Right lobe of liver (tissue), 6 donors: ENCODE results near the gene C19orf67. TPM values are rescaled to one million over a fixed set of nuclear protein-coding genes. Genes with fewer than 3 reads are reported as not detected.

ENCODE experiments used
- ATAC-seq, 4 donors: fragments of 200-7000 bp; cut with Tn5 transposase; one replicate each; pipeline ENCODE4 v1.9.1; 2020; ENCODE audit warnings: mild to moderate bottlenecking in 4 of 4, moderate library complexity in 4 of 4
- DNase-seq, 3 donors: peaks; one replicate each; pipeline ENCODE4 v3.0.0-alpha.2; 2020
- H3K27ac ChIP-seq, 3 donors: fragments of 200-600 bp; one replicate each; pipeline ENCODE4 v1.8.0; 2022
- H3K27me3 ChIP-seq, 2 donors: fragments of 200-600 bp; one replicate each; pipeline ENCODE4 v1.8.0; 2022
- H3K36me3 ChIP-seq, 4 donors: fragments of 200-600 bp; sonication (generic) in 1 of 4; one replicate each; pipeline versions ENCODE4 v1.5.1 to v1.8.0; 2017 to 2022; ENCODE audit warnings: control low read depth in 1 of 4
- H3K4me1 ChIP-seq, 4 donors: fragments of 200-600 bp; sonication (generic) in 1 of 4; one replicate each; pipeline versions ENCODE4 v1.5.1 to v1.8.0; 2017 to 2022; ENCODE audit warnings: control low read depth in 1 of 4
- H3K4me3 ChIP-seq, 3 donors: fragments of 200-600 bp; one replicate each; pipeline ENCODE4 v1.8.0; 2022
- H3K9me3 ChIP-seq, 4 donors: fragments of 200-600 bp; sonication (generic) in 1 of 4; one replicate each; pipeline versions ENCODE4 v1.5.1 to v1.8.0; 2017 to 2022; ENCODE audit warnings: control low read depth in 1 of 4
- CTCF ChIP-seq, 4 donors: fragments of 200-600 bp in 3 of 4; fragments of 450-650 bp in 1 of 4; IDR thresholded peaks; one replicate each; pipeline versions ENCODE4 v1.5.1 to v1.8.0; 2016 to 2022; ENCODE audit warnings: antibody characterized with exemption in 4 of 4, mild to moderate bottlenecking in 2 of 4
- POLR2A ChIP-seq: fragments of 450-650 bp; IDR thresholded peaks from one replicate; pipeline ENCODE4 v1.6.1; 2017; ENCODE audit warnings: antibody characterized with exemption, mild to moderate bottlenecking
- WGBS: methylation state at CpG from one replicate; pipeline ENCODE4 v1.1.6; 2018; ENCODE audit warnings: low coverage, low lambda C conversion rate; ENCODE audit not compliant: insufficient coverage; ENCODE audit errors: missing lambda C conversion rate; 5-methylcytosine and 5-hydroxymethylcytosine counted together
- intact Hi-C, 2 donors: fragments of 100-400 bp; cut with DNase I; formaldehyde crosslinking; loops; one replicate each; pipeline versions ENCODE4 v1.11.2 to v1.14.1; 2022
- total RNA-seq, 6 experiments: library from RNA; depleted of rRNA in 2 of 6; stranded (reverse); fragments of >200 nt in 2 of 6; fragmentation: NEBNext Ultra II Directional in 3 of 6; extraction: Animal tissue kit (Norgen Biotek cat#: 25700) in 3 of 6; gene quantifications; one replicate each; pipeline versions ENCODE4 v1.1.0 to v1.2.4, GENCODE V29; 2016 to 2023
- donor health status: DM: no; HTN: yes; CAD: no.
- donor health status: DM: no; HTN: no; CAD: no.
- donor health status: DM: no; HTN: no; CAD: no.
- donor health status: DM: no; HTN: yes; CAD: no.
- donor health status: DM: no; HTN: yes; CAD: no.

C19orf67 gene
- total RNA-seq, 6 experiments from 2014 or later, result 0.27 TPM; not detected in 5

- Histone ChIP-seq H3K36me3 (no peaks in the 10 kb centered on the region), H3K27ac (peak overlapping the region; percentile 94 to 98 (median 98)), H3K4me1 (peaks cover 0 to 43% (median 18%) of the 10 kb centered on the region in 4 donors), H3K9me3 (no peaks in the 10 kb centered on the region), H3K27me3 (no peaks in the 10 kb centered on the region), H3K4me3 (peak overlapping the region; percentile 39 to 54 (median 39))
- DNase-seq (peak; percentile 85 to 90 (median 86)), ATAC-seq (peak; percentile 54 to 66 (median 60))
- intact Hi-C loops, result no loop called here
- TF ChIP-seq CTCF (IDR thresholded peaks at IDR 0.05) (no peak), POLR2A (peak; percentile 74)
- 0% methylated on average over 10 of the region's 61 CpGs for WGBS
Observed at GRCh38 chr19:14118165-14119051, 32.8 kb upstream of the C19orf67 start.

GRCh38 chr19:14117668-14118164 lies 32.1 kb upstream of the C19orf67 start, which contains the start of gene PRKACA:
Gene PRKACA, minus strand, starts transcription at chr19:14117762. Its CDS starts 215 bp downstream, at chr19:14117547.
- peak within 1 kb of the TSS; percentile 94 to 98 (median 98) for H3K27ac ChIP-seq
- peaks cover 0 to 50% (median 22%) of the 10 kb centered on the region in 4 donors for H3K4me1 ChIP-seq

GRCh38 chr19:14116918-14117578 lies 31.5 kb upstream of the C19orf67 start:
- Histone ChIP-seq H3K4me1 (peaks cover 0 to 57% (median 29%) of the 10 kb centered on the region in 4 donors), H3K27ac (peak overlapping the region; percentile 43 to 66 (median 44)), H3K9me3 (no peaks in the 10 kb centered on the region), H3K4me3 (peak overlapping the region; percentile 78 to 94 (median 78)), H3K36me3 (no peaks in the 10 kb centered on the region), H3K27me3 (no peaks in the 10 kb centered on the region)
- ATAC-seq, result no peak
- WGBS, result 0% methylated on average over 5 of the region's 33 CpGs
- TF ChIP-seq POLR2A (no peak), CTCF (IDR thresholded peaks at IDR 0.05) (no peak)
- DNase-seq, result peak in 2 of 3 donors; percentile 61 to 71
- intact Hi-C loops, result no loop called here

More at GRCh38 chr19:14117668-14118164, 32.1 kb upstream of the C19orf67 start, which contains the start of gene PRKACA:
- intact Hi-C loops, result no loop called here
- H3K4me3 ChIP-seq, result peak within 1 kb of the TSS; percentile 78 to 94 (median 78)
- WGBS, result no CpG with 5 or more reads among the region's 67 CpGs
- ATAC-seq, result peak; percentile 81 to 94 (median 85)
- H3K36me3 ChIP-seq, result no peaks in the 10 kb centered on the region
- DNase-seq, result peak; percentile 100
- no peaks in the 10 kb centered on the region for H3K27me3 ChIP-seq
- H3K9me3 ChIP-seq, result no peaks in the 10 kb centered on the region
- TF ChIP-seq POLR2A (no peak), CTCF (IDR thresholded peaks at IDR 0.05) (no peak)

- WGBS, result 6% methylated on average over 4 of the region's 6 CpGs
- Histone ChIP-seq H3K4me1 (peaks cover 0 to 57% (median 29%) of the 10 kb centered on the region in 4 donors), H3K9me3 (no peaks in the 10 kb centered on the region), H3K27ac (peak overlapping the region in 2 of 3 donors; percentile 43 to 66), H3K27me3 (no peaks in the 10 kb centered on the region), H3K36me3 (no peaks in the 10 kb centered on the region), H3K4me3 (peak overlapping the region; percentile 78 to 94 (median 78))
- intact Hi-C loops, result no loop called here
- no peak for DNase-seq
- ATAC-seq, result no peak
- TF ChIP-seq POLR2A, result no peak
- no peak for TF ChIP-seq CTCF (IDR thresholded peaks at IDR 0.05)
Observed at GRCh38 chr19:14116525-14116917, 30.9 kb upstream of the C19orf67 start.
